DOHH2 (cell line): ENCODE measurements around the gene TMEM127.
"Not testable (repeated sequence)": the region's sequence is repeated elsewhere in the genome, so short reads cannot be mapped to it uniquely, and the experiment has no call there.

ENCODE experiments used
- CTCF ChIP-seq: fragments of 200-600 bp; sonication (generic); IDR thresholded peaks from one replicate; pipeline ENCODE4 v1.5.1; 2014; ENCODE audit warnings: antibody characterized with exemption, mild to moderate bottlenecking, low read depth, low read length; ENCODE audit not compliant: poor library complexity, severe bottlenecking
- EZH2phosphoT487 ChIP-seq: fragments of 200-600 bp; sonication (generic); IDR thresholded peaks from 2 replicates; pipeline ENCODE4 v1.6.1; 2017; ENCODE audit warnings: borderline replicate concordance, mild to moderate bottlenecking, antibody characterized with exemption, low read length, moderate library complexity, mixed read lengths

GRCh38 chr2:96257744-96258143, 8.1 kb downstream of the TMEM127 start:
- TF ChIP-seq CTCF, EZH2phosphoT487: not testable (repeated sequence)
